Endodermal cell (in vitro differentiated cells): Measurements from ENCODE around the gene CCL11. TPM values are rescaled to one million over a fixed set of nuclear protein-coding genes. Genes with fewer than 3 reads are reported as not detected.

Experiments
- DNase-seq: peaks from one replicate; pipeline ENCODE4 v3.0.0-alpha.2; 2017
- H3K27ac ChIP-seq: 2 replicates; pipeline ENCODE4 v1.5.1; 2013; ENCODE audit warnings: mild to moderate bottlenecking, low read depth, low read length, moderate library complexity
- H3K27me3 ChIP-seq: 2 replicates; pipeline ENCODE4 v1.6.1; 2013; ENCODE audit warnings: mild to moderate bottlenecking, low read length, moderate library complexity; ENCODE audit not compliant: insufficient read depth, control insufficient read depth, poor library complexity, severe bottlenecking
- H3K36me3 ChIP-seq: 2 replicates; pipeline ENCODE4 v1.7.0; 2013; ENCODE audit warnings: mild to moderate bottlenecking, low read length, moderate library complexity; ENCODE audit not compliant: control insufficient read depth, insufficient read depth
- H3K4me1 ChIP-seq: one replicate; pipeline ENCODE4 v1.7.0; 2013; ENCODE audit warnings: low read length; ENCODE audit not compliant: control insufficient read depth, insufficient read depth
- H3K4me3 ChIP-seq: 2 replicates; pipeline ENCODE4 v1.5.1; 2013; ENCODE audit warnings: mild to moderate bottlenecking, low read length, moderate library complexity
- H3K9ac ChIP-seq: 2 replicates; pipeline ENCODE4 v1.6.1; 2013; ENCODE audit warnings: mild to moderate bottlenecking, low read length, moderate library complexity; ENCODE audit not compliant: poor library complexity, severe bottlenecking; ENCODE audit errors: extremely low read depth
- H3K9me3 ChIP-seq: 2 replicates; pipeline ENCODE4 v1.6.1; 2013; ENCODE audit warnings: mild to moderate bottlenecking, low read length, moderate library complexity; ENCODE audit not compliant: control insufficient read depth
- H3K27ac Mint-ChIP-seq: 2 replicates; pipeline ENCODE4 v1.8.0; 2020; ENCODE audit warnings: mixed read lengths
- H3K27me3 Mint-ChIP-seq: 2 replicates; pipeline ENCODE4 v1.8.0; 2021; ENCODE audit warnings: mild to moderate bottlenecking, mixed read lengths; ENCODE audit not compliant: insufficient read depth
- H3K36me3 Mint-ChIP-seq: 2 replicates; pipeline ENCODE4 v1.8.0; 2020; ENCODE audit warnings: low read depth, mixed read lengths
- H3K4me1 Mint-ChIP-seq: 2 replicates; pipeline ENCODE4 v1.8.0; 2020; ENCODE audit warnings: mixed read lengths
- H3K4me3 Mint-ChIP-seq: 2 replicates; pipeline ENCODE4 v1.8.0; 2020; ENCODE audit warnings: mild to moderate bottlenecking, moderate library complexity, mixed read lengths
- H3K9me3 Mint-ChIP-seq: 2 replicates; pipeline ENCODE4 v1.8.0; 2020; ENCODE audit warnings: mild to moderate bottlenecking, mixed read lengths
- WGBS, 2 experiments: methylation state at CpG; one replicate each; pipeline versions ENCODE4 v1.1.5 to v1.1.7; 2013; ENCODE audit warnings: missing lambda C conversion rate in 2 of 2, mixed read lengths in 1 of 2; ENCODE audit not compliant: insufficient coverage in 1 of 2, insufficient read length in 1 of 2; 5-methylcytosine and 5-hydroxymethylcytosine counted together
- total RNA-seq, 2 donors: library from RNA; stranded (reverse); fragmentation: NEBNext Ultra II Directional in 1 of 2; extraction: Animal tissue kit (Norgen Biotek cat#: 25700) in 1 of 2; gene quantifications; 2 replicates in 1 of 2; 3 replicates in 1 of 2; pipeline ENCODE4 v1.2.1, GENCODE V29; 2021
- TF ChIP-seq, protein P1 (sequence below): fragments of 200-600 bp; sonication (generic); conservative IDR thresholded peaks from 2 replicates; pipeline ENCODE4 v1.5.0; 2021; ENCODE audit warnings: antibody characterized with exemption, mild to moderate bottlenecking

The CCL11 gene
- total RNA-seq, 2 donors from 2014 or later, result not detected

DNA sequence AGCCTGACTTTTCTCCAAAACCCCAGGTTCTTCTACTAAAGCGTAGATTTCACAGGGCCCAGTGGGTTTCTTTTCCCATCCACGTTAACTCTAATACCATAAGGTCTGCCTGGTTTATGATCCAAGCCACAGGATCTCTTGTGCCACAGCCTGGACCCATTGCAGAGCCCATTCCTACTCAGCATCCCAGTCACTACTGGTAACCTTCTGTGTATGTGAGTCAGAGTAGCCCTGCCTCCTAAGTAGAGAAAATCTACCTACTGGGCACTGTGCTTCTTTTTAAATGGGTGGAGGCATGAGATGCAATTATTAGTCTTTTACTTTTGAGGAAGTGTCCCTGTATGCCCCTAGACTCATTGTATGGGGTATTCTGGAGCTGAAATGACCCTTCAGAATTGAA lies 13.5 kb downstream of the CCL11 start:
- H3K9ac ChIP-seq, result no peak overlapping the region
- H3K27ac ChIP-seq, result no peak overlapping the region
- 98 to 100% methylated on average over 1 to 2 of the region's 2 CpGs for WGBS, 2 experiments
- Mint-ChIP-seq H3K4me1 (peaks cover 5% of the 10 kb centered on the region), H3K4me3 (no peak overlapping the region), H3K36me3 (no peaks in the 10 kb centered on the region), H3K9me3 (peaks cover 31% of the 10 kb centered on the region), H3K27ac (no peak overlapping the region), H3K27me3 (peaks cover 5% of the 10 kb centered on the region)
- peak overlapping the region; percentile 5 for H3K4me3 ChIP-seq
- H3K36me3 ChIP-seq, result no peaks in the 10 kb centered on the region
- TF ChIP-seq, protein P1, sequence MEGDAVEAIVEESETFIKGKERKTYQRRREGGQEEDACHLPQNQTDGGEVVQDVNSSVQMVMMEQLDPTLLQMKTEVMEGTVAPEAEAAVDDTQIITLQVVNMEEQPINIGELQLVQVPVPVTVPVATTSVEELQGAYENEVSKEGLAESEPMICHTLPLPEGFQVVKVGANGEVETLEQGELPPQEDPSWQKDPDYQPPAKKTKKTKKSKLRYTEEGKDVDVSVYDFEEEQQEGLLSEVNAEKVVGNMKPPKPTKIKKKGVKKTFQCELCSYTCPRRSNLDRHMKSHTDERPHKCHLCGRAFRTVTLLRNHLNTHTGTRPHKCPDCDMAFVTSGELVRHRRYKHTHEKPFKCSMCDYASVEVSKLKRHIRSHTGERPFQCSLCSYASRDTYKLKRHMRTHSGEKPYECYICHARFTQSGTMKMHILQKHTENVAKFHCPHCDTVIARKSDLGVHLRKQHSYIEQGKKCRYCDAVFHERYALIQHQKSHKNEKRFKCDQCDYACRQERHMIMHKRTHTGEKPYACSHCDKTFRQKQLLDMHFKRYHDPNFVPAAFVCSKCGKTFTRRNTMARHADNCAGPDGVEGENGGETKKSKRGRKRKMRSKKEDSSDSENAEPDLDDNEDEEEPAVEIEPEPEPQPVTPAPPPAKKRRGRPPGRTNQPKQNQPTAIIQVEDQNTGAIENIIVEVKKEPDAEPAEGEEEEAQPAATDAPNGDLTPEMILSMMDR, result no peak
- H3K4me1 ChIP-seq, result no peaks in the 10 kb centered on the region
- peaks cover 30% of the 10 kb centered on the region for H3K9me3 ChIP-seq
- no peak for DNase-seq
- no peaks in the 10 kb centered on the region for H3K27me3 ChIP-seq

DNA sequence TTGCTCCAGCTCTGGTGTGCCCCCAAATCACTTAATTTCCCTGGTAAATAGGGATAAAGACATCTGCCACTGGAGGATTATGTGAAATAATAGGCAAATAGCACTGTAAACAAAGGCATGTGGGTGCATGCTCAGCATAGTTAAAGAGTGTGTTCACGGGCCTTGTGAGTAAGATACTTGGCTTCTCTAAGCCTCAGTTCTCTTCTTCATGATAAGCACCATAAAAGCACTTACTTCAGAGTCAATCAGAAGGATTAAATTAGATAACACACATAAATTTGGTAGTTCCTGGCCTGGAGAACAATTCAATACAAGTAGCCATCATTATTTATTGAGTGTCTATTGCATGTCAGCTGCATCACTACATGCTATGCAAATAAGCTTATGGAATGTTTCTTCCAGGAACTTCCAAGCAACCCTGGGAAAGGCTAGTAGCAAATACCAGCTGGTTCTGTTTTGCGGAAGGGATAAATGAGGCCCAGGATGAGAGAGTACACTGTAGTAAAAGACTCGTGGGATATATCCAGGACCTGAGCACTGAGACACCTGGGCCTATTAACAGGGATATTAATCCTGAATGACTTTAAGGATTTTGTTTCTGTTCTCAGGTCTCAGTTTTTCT lies 14.5 kb downstream of the CCL11 start:
- Mint-ChIP-seq H3K4me1 (peaks cover 5% of the 10 kb centered on the region), H3K36me3 (no peaks in the 10 kb centered on the region), H3K27ac (no peak overlapping the region), H3K4me3 (no peak overlapping the region), H3K9me3 (peaks cover 33% of the 10 kb centered on the region), H3K27me3 (peaks cover 5% of the 10 kb centered on the region)
- Histone ChIP-seq H3K36me3 (no peaks in the 10 kb centered on the region), H3K4me3 (peak overlapping the region; percentile 5), H3K9me3 (peaks cover 37% of the 10 kb centered on the region), H3K27ac (no peak overlapping the region), H3K4me1 (no peaks in the 10 kb centered on the region), H3K27me3 (no peaks in the 10 kb centered on the region), H3K9ac (no peak overlapping the region)
- TF ChIP-seq, protein P1, result no peak
- DNase-seq, result no peak
- 91 to 100% methylated on average over 3 of the region's 3 CpGs for WGBS, 2 experiments

DNA sequence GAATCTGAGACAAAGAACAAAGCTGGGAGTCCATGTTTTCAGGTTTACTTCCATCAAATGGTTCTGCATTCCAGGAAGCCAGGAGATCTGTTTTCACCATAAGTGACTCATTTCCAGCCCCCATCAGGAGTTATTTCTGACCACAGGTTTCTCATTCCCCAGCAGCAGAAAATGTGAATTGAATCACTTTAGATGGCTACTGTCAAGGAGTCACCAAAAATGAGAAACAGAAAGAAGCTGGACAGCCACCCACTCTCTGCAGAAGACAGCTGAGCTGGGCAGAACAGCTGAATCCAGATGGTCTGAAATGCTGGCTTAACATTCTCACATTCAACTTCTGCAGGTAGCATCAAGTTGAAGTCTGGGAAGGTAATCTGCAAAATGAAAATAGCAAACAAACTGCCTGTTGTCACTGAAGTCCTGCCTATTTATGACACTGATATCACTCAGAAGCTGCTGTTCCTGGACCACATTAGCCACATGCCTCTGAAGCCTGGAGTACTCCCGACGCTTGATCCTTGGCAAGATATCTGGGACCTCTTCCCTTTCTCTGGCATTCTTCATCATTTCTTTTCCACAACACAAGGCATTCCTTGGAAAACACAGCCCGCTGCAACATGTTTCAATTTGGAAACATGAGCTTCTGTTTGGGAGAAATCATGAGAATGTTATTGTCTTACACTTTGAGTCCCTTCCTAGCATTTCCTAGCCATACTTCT lies 15.3 kb downstream of the CCL11 start:
- H3K9me3 Mint-ChIP-seq, result peaks cover 29% of the 10 kb centered on the region

More for the DNA sequence above, 15.3 kb downstream of the CCL11 start:
- H3K27ac Mint-ChIP-seq, result no peak overlapping the region
- TF ChIP-seq, protein P1, result no peak
- Histone ChIP-seq H3K27ac (no peak overlapping the region), H3K4me3 (no peak overlapping the region), H3K36me3 (no peaks in the 10 kb centered on the region), H3K27me3 (no peaks in the 10 kb centered on the region), H3K9me3 (peaks cover 37% of the 10 kb centered on the region), H3K9ac (no peak overlapping the region), H3K4me1 (no peaks in the 10 kb centered on the region)
- H3K4me1 Mint-ChIP-seq, result peaks cover 7% of the 10 kb centered on the region
- peaks cover 1% of the 10 kb centered on the region for H3K36me3 Mint-ChIP-seq
- no peak for DNase-seq
- no peak overlapping the region for H3K4me3 Mint-ChIP-seq
- H3K27me3 Mint-ChIP-seq, result peaks cover 5% of the 10 kb centered on the region
- WGBS, 2 experiments, result 99 to 100% methylated on average over 2 to 3 of the region's 3 CpGs
